Measurements from ENCODE around the gene AP1G1. TPM values are rescaled to one million over a fixed set of nuclear protein-coding genes. Genes with fewer than 3 reads are reported as not detected.
A peak's percentile ranks its signal among the peaks of the same experiment; 100 is the strongest.

The AP1G1 gene
- total and polyA plus RNA-seq, 10 of the 15 experiments (the other 5 are each of a cell fraction or from before 2014, with no cell fraction given): 5.9 to 83.7 (median 47.8) TPM

DNA sequence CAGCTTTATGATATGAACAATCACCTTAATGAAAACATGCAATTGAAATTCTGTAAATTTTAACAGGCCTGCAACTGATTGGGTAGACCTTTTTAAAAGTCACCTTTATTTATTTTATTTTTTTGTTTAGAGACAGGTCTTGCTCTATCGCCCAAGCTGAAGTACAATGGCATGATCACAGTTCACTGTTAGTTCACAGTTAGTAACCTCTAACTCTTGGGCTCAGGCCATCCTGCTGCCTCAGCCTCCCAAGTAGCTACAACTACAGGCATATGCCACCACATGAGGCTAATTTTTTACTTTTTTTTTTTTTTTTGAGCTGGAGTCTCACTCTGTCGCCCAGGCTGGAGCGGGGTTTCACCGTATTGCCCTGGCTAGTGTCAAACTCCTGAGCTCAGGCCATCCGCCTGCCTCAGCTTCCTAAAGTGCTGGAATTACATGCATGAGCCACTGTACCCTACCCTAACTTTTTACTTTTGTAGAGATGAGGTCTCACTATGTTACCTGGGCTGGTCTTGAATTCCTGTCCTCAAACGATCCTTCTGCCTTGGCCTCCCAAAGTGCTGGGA, 28.0 kb downstream of the AP1G1 start:
- FAIRE-seq (no peak), ATAC-seq (peak; percentile 56), DNase-seq (ENCODE audit: low read depth, low spot score) (no peak)
- BruUV-seq (replicated peaks): no TSS peak
- 95% methylated on average over 6 of the region's 6 CpGs for WGBS (ENCODE audit: insufficient coverage, insufficient replicate concordance, low lambda C conversion rate, missing lambda C conversion rate)
- H3K9ac ChIP-seq (ENCODE audit: control insufficient read depth, insufficient read depth, low read length): no peak overlapping the region
- H4K20me1 ChIP-seq (ENCODE audit: control insufficient read depth, insufficient read depth): no peaks in the 10 kb centered on the region
- intact Hi-C loops (cut with micrococcal nuclease; ENCODE audit: unreplicated experiment): no loop called here
- H3K36me3 ChIP-seq (ENCODE audit: control insufficient read depth in 2 of 2, insufficient read depth in 2 of 2, low read length in 1 of 2): peaks cover 5 to 8% of the 10 kb centered on the region in 2 experiments
- no peak overlapping the region for H3K4me2 ChIP-seq (ENCODE audit: control insufficient read depth, insufficient read depth)
- no peak overlapping the region for H3K4me3 ChIP-seq
- ChIA-PET POLR2A (interaction anchor here (0.7 to 1.1 kb wide), 2 partner anchors 21 to 74 kb away, joined by 4 to 7 read pairs; no protein-coding TSS in a partner anchor), RAD21 (ENCODE audit: unreplicated experiment) (interaction anchor here (0.6 to 1.1 kb wide), 4 partner anchors 9 to 120 kb away, joined by 3 to 4 read pairs (median 3); no protein-coding TSS in a partner anchor), SMC1A (ENCODE audit: uncharacterized antibody, unreplicated experiment) (interaction anchor here (0.6 to 1.5 kb wide), 3 partner anchors 9 to 181 kb away, joined by 3 read pairs; no protein-coding TSS in a partner anchor), CTCF (interaction anchor here (0.7 to 1.0 kb wide), 3 partner anchors 13 to 113 kb away, joined by 3 read pairs; no protein-coding TSS in a partner anchor)
- peaks cover 26% of the 10 kb centered on the region for H3K79me2 ChIP-seq (ENCODE audit: control insufficient read depth, insufficient read depth, low read length)
- H3K27ac ChIP-seq (ENCODE audit: control insufficient read depth, insufficient read depth): no peak overlapping the region
- no peaks in the 10 kb centered on the region for H3K27me3 ChIP-seq (replicated peaks in 1 of 2; ENCODE audit: control insufficient read depth in 2 of 2, insufficient read depth in 2 of 2, low read length in 1 of 2)
- no peak overlapping the region for H2AFZ ChIP-seq (ENCODE audit: control insufficient read depth, low read depth, low read length)
- in situ Hi-C loops (cut with MboI): no loop called here
- H3K9me3 ChIP-seq (replicated peaks; ENCODE audit: control insufficient read depth, insufficient read depth, low read length): no peaks in the 10 kb centered on the region
- peaks cover 9% of the 10 kb centered on the region for H3K4me1 ChIP-seq (ENCODE audit: control insufficient read depth, insufficient read depth, low read length)
- TF ChIP-seq STAT3 (IDR thresholded peaks at IDR 0.05; ENCODE audit: low read depth, low read length) (no peak), SRF (IDR thresholded peaks at IDR 0.05; ENCODE audit: low read depth in 2 of 2, low read length in 2 of 2) (no peak), HDAC2 (IDR thresholded peaks at IDR 0.05) (no peak), ATF7 (IDR thresholded peaks at IDR 0.05; ENCODE audit: low read depth) (no peak), MYC (IDR thresholded peaks at IDR 0.05; ENCODE audit: insufficient read depth, insufficient read length, insufficient replicate concordance, low read length, severe bottlenecking) (no peak), NFYA (IDR thresholded peaks at IDR 0.05; ENCODE audit: borderline replicate concordance, low read depth, low read length) (no peak), SMARCA5 (IDR thresholded peaks at IDR 0.05) (no peak), USF2 (IDR thresholded peaks at IDR 0.05; ENCODE audit: borderline replicate concordance, low read depth, low read length) (no peak), TCF12 (IDR thresholded peaks at IDR 0.05; ENCODE audit: low read depth, low read length) (no peak), HDGF (IDR thresholded peaks at IDR 0.05) (no peak), NFIC (IDR thresholded peaks at IDR 0.05; ENCODE audit: low read depth, low read length) (no peak), RELB (IDR thresholded peaks at IDR 0.05; ENCODE audit: low read depth) (no peak), ASH2L (IDR thresholded peaks at IDR 0.05; ENCODE audit: borderline replicate concordance, low read depth) (no peak), TCF7 (IDR thresholded peaks at IDR 0.05; ENCODE audit: borderline replicate concordance) (no peak)
- TF ChIP-seq, protein P1, sequence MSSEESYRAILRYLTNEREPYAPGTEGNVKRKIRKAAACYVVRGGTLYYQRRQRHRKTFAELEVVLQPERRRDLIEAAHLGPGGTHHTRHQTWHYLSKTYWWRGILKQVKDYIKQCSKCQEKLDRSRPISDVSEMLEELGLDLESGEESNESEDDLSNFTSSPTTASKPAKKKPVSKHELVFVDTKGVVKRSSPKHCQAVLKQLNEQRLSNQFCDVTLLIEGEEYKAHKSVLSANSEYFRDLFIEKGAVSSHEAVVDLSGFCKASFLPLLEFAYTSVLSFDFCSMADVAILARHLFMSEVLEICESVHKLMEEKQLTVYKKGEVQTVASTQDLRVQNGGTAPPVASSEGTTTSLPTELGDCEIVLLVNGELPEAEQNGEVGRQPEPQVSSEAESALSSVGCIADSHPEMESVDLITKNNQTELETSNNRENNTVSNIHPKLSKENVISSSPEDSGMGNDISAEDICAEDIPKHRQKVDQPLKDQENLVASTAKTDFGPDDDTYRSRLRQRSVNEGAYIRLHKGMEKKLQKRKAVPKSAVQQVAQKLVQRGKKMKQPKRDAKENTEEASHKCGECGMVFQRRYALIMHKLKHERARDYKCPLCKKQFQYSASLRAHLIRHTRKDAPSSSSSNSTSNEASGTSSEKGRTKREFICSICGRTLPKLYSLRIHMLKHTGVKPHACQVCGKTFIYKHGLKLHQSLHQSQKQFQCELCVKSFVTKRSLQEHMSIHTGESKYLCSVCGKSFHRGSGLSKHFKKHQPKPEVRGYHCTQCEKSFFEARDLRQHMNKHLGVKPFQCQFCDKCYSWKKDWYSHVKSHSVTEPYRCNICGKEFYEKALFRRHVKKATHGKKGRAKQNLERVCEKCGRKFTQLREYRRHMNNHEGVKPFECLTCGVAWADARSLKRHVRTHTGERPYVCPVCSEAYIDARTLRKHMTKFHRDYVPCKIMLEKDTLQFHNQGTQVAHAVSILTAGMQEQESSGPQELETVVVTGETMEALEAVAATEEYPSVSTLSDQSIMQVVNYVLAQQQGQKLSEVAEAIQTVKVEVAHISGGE (CRISPR knock-in tag; IDR thresholded peaks at IDR 0.05): no peak
- TF ChIP-seq, protein P2, sequence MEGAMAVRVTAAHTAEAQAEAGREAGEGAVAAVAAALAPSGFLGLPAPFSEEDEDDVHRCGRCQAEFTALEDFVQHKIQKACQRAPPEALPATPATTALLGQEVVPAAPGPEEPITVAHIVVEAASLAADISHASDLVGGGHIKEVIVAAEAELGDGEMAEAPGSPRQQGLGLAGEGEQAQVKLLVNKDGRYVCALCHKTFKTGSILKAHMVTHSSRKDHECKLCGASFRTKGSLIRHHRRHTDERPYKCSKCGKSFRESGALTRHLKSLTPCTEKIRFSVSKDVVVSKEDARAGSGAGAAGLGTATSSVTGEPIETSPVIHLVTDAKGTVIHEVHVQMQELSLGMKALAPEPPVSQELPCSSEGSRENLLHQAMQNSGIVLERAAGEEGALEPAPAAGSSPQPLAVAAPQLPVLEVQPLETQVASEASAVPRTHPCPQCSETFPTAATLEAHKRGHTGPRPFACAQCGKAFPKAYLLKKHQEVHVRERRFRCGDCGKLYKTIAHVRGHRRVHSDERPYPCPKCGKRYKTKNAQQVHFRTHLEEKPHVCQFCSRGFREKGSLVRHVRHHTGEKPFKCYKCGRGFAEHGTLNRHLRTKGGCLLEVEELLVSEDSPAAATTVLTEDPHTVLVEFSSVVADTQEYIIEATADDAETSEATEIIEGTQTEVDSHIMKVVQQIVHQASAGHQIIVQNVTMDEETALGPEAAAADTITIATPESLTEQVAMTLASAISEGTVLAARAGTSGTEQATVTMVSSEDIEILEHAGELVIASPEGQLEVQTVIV (IDR thresholded peaks at IDR 0.05; ENCODE audit: borderline replicate concordance, partially characterized antibody): no peak
